Measurements from ENCODE around the gene MBP.

GRCh38 chr18:77162580-77162979 lies 30.0 kb upstream of the MBP start:
- TF ChIP-seq POLR2AphosphoS5 (IDR thresholded peaks at IDR 0.05; ENCODE audit: insufficient read depth, low read depth, low read length) (no peak), POLR2A (IDR thresholded peaks at IDR 0.05; ENCODE audit: low read depth, low read length) (no peak), EZH2 (IDR thresholded peaks at IDR 0.05; ENCODE audit: borderline replicate concordance, low read depth, low read length, severe bottlenecking) (no peak), CTCF (IDR thresholded peaks at IDR 0.05; ENCODE audit: extremely low read depth in 1 of 2, insufficient read depth in 1 of 2, low read depth in 1 of 2, low read length in 2 of 2) (no peak), FOS (IDR thresholded peaks at IDR 0.05; ENCODE audit: borderline replicate concordance, insufficient read depth, low read length) (no peak)

Measured in endothelial cell of umbilical vein (primary cell).